Ramos (cell line): ENCODE data around the gene ST6GALNAC6.

ENCODE experiments used
- in situ Hi-C: fragments of 300-500 bp; cut with MboI; formaldehyde crosslinking; loops from one replicate; pipeline ENCODE4 v1.14.3; 2022; ENCODE audit warnings: low sequenced_read_pairs; ENCODE audit not compliant: unreplicated experiment

The ST6GALNAC6 gene

GRCh38 chr9:127935765-127936221, 36.4 kb upstream of the ST6GALNAC6 start:
- in situ Hi-C loops: no loop called here

- in situ Hi-C loops: no loop called here
These were observed 35.6 kb upstream of the ST6GALNAC6 start for GRCh38 chr9:127934986-127935385.

DNA sequence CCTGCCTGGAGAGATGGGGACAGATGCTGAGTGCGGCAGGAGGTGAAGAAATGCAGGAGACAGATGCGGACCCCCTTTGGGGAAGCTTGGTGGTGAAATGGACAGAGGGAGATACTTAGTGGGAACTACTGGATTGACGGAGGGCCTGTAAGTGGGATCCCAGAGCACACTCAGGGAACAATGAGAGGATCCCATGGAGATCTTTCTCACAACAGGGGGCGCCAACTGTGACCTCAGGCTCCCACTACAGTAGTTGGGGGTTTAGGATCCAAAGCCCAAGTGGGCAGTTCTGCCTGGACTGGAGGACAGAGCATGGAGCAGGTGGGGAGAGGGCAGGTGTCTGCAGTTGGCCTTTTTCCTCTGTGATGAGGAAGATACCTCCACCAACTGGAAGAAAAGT, 34.8 kb upstream of the ST6GALNAC6 start:
- in situ Hi-C loops: no loop called here

DNA sequence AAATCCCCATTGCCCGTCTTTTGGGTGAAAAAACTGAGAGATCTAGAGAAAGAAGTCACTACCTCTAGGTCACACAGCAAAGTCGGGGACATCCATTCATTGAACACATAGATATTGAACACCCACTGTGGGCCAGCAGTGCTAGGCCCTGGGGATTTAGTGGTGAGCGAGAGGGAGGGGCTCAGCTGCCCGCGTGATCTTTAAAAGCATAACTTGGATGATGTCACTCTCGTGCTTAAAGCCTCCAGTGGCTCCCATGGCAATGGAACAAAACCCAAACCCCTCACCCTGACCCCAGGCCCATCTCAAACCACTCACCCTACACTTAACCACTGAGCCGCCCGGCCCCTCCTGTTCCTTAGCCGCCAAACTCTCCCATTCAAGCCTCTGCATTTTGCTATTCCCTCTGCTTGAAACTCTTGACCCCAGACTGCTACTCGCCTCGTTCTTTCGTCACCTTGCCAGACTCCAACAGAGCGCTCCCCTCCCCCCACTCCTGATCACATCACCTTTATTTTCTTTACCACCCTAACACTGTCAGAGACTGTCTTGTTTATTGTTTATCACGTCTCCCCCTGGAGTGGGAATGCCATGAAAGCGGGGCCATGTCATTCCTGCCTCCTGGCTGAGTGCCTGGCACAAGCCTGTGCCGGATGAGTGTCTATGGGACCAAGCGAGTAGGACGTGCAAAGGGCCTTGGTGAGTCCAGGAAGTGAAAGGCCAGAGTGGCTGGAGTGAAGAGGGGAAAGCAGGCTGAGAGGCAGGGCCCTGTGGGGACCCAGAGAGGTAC, 31.9 kb upstream of the ST6GALNAC6 start:
- in situ Hi-C loops: no loop called here

DNA sequence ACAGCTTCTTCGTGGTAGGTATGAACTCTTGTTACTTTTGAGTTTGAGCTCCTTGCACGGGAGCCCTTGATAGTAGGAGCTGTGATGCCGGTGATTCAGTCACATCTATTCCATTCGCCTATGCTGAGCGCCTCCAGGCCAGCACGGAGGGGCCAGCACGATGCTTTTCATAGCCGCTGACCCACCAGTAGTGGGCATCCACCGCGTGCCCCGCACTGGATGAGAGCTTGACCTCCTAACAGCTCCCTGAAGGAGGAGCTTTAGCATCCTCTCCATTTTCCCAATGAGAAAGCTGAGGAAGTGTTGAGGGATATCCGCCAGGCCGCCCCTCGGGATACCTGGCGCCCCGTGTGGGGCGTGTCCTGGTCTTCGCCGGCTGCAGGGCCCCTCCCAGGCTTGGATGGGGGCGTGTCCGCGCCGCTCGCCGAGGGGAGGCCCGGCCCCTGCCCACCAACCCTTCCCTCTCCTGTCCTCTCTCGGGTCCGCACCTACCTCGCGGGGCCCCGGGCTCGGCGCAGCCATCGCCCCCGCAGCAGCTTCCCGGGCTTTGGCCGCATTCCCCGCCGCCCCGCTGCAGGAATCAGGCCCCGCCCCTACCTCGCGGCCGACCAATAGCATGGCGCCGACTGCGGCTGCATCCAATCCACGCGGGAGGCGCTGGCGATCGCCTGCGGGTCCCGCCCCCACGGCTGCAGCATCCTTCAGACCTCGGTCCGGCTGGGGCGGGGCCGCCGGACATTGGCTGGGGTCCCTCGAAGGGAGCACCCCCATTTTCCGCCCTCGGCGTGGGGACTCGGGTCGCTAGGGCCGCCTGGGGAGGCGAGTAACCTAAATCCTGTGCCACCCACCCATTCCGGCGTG, 31.1 kb upstream of the ST6GALNAC6 start, which contains the start of gene PIP5KL1:
PIP5KL1 (minus strand) TSS at position 547 of the 861 bp plus-strand sequence; CDS start at position 522, 25 bp downstream.
- in situ Hi-C loops: no loop called here

GRCh38 chr9:127929625-127929979, 30.2 kb upstream of the ST6GALNAC6 start:
- in situ Hi-C loops: loop anchor here (10.0 kb wide), 1 partner anchor 335 kb away; no protein-coding TSS in a partner anchor

- in situ Hi-C loops: loop anchor here (10.0 kb wide), 1 partner anchor 334 kb away; no protein-coding TSS in a partner anchor
These were observed 29.5 kb upstream of the ST6GALNAC6 start for GRCh38 chr9:127928676-127929624.

DNA sequence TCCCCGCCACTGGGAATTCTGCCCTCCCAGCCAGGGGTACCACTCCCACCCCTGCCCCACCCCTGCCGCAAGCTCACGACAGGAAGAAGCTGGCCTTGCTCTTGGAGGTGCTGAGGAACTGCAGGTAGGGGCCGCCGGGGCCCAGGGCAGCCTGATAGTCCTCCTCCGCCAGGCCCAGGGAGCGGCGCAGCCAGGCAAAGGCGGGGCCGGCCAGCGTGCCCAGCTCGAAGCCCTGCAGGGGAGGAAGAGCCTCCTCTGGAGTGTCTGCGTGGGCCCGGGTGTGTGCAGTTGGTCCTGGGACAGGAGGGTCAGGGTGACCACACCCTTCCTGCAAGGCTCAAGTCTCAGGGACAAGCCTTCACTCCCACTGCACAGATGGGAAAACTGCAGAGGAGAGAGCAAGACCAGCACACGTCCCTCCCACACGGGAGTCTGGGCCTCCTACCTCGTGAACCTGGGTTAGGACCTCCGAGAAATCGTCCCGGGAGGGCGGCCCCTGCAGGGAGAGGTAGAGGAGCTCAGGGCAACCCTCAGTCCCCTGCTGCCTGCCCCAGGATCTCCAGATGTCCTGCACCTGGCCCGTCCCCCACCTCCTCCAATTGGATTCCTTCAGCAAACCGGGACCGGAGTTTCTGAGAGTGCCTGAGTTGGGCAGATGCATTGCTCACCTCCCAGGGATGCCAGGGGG, 28.7 kb upstream of the ST6GALNAC6 start:
- in situ Hi-C loops: loop anchor here (10.0 kb wide), 1 partner anchor 333 kb away; no protein-coding TSS in a partner anchor

- in situ Hi-C loops: loop anchor here (10.0 kb wide), 1 partner anchor 333 kb away; no protein-coding TSS in a partner anchor
These were observed 28.0 kb upstream of the ST6GALNAC6 start for GRCh38 chr9:127927201-127927987.

GRCh38 chr9:127926906-127927200, 27.4 kb upstream of the ST6GALNAC6 start:
- in situ Hi-C loops: loop anchor here (10.0 kb wide), 1 partner anchor 332 kb away; no protein-coding TSS in a partner anchor

DNA sequence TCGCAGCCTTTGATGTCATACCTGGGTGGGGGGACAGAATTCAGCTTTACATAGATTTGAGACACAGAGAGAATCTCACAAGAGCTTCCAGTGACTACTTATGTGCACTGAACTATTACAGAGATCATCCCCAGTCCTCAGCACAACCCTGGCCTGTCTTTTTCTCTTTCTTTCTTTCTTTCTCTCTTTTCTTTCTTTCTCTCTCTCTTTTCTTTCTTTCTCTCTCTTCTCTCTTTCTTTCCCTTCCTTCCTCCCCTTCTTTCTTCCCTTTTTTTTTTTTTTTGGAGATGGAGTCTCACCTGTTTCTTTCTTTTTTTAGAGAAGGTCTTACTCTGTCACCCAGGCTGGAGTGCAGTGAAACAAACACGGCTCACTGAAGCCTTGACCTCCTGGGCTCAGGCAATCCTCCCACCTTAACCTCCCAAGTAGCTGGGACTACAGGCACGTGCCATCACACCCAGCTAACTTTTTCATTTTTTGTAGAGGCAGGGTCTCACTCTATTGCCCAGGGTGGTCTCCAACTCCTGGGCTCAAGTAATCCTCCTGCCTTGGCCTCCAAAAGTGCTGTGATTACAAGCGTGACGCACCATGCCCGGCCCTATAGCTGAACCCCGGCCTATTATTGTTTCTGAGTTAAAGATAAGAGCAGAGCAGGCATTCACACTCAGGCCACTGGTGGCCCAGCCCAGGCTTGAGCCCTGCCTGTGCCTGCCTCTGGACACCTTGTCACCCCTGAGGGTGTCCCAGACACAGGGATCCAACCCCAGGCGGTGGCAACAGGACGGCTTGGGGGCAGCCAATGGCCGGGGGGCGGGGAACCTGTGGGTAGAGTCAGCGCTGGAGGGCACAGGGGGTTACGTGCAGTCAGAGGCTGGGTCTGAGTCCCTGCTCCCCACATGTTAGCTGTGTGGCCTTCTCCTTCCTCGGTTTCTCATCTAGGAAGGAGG, 26.8 kb upstream of the ST6GALNAC6 start:
- in situ Hi-C loops: loop anchor here (10.0 kb wide), 1 partner anchor 331 kb away; no protein-coding TSS in a partner anchor

DNA sequence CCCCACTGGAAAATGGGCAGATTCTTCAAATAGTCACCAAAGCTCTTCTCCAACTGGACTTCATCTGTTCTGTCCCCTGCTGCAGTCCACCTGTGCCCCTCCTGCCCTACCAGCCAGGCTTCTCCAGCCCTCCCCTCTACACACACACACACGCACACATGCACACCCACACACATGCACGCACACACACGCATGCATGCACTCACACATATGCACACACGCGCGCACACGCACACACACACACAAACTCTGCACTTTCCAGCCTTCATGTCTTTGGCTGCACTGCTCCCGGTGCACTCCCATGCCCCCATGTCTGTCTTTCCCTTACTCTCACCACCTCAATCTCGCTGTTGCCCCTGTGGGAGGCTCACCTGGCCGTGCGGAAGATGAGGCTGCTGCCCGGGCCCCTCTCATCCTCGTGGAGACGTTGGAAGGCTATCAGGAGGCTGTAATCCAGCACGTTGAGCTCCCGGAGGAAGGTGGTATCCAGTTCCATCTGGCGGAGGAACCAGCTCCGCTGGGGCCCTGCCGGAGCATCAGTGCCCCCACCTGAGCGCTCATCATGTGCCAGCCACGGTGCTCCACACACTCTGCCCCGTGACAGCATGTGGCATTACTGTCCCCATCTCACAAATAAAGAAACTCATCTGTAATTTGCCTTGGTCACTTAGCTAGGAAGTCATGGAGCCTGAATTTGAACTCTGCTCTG, 25.5 kb upstream of the ST6GALNAC6 start:
- in situ Hi-C loops: loop anchor here (5.0 to 10.0 kb wide), 2 partner anchors 330 to 423 kb away; no protein-coding TSS in a partner anchor

DNA sequence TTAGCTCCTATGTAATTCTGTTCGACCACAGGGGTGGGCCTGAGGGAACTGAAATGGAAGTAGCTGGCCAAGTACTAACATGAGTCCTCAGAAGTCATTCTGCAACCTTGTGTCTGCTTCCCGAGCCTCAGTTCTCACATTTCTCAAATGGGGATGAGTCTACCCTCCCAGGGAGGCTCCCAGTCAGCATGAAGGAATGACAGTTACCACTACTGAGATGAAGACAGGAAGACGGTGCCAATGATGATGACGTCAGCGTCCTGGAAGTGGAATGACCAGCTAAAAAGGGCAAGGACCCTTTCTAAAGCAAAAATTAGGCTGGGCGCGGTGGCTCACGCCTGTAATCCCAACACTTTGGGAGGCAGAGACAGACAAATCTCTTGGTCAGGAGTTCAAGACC, 24.4 kb upstream of the ST6GALNAC6 start:
- in situ Hi-C loops: loop anchor here (5.0 to 10.0 kb wide), 2 partner anchors 329 to 421 kb away; no protein-coding TSS in a partner anchor

DNA sequence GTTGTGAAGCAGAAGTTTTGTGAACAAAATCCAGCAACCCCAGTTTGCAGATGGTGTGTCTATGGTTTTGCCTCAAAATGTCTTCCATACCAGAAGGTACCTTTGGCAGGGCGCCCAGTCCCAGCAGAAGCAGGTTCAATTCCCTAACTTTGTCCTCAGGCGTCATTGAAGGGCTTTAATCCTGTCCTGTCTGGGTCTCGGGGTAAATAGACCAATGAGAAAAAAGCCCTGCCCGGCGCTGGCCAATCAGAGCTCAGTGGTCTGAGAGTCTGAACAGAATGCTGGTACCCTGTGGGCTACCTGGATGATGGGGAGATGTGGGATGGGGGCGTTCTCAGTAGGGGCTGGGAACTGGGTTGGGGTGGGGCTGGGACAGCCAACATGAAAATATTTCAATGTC, 23.6 kb upstream of the ST6GALNAC6 start:
- in situ Hi-C loops: loop anchor here (5.0 to 10.0 kb wide), 2 partner anchors 328 to 421 kb away; no protein-coding TSS in a partner anchor

GRCh38 chr9:127921557-127922120, 22.2 kb upstream of the ST6GALNAC6 start:
- in situ Hi-C loops: loop anchor here (5.0 to 10.0 kb wide), 2 partner anchors 327 to 419 kb away; no protein-coding TSS in a partner anchor

DNA sequence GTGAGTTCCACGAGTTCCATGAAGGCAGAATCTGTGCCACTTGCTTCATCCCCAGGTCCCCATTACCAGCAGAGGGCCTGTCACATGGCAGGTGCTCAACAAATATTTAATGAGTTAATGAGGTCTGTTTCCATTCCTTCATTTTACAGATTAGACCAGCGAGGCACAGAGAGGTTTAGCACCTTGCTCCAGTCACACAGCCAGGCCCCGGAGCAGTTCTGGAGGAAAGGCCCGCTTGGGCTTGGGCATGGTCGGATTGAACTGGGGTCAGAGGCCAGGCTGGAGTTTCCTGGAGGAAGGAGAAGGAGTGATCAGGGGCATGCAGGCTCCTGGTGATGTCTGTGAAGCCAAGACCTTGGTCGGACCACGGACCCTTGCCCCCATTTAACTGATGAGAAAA, 21.4 kb upstream of the ST6GALNAC6 start:
- in situ Hi-C loops: loop anchor here (5.0 to 10.0 kb wide), 2 partner anchors 326 to 418 kb away; no protein-coding TSS in a partner anchor
